ENCODE data around the gene KAT5. TPM values are rescaled to one million over a fixed set of nuclear protein-coding genes. Genes with fewer than 3 reads are reported as not detected.
"Not testable (repeated sequence)": the region's sequence is repeated elsewhere in the genome, so short reads cannot be mapped to it uniquely, and the experiment has no call there.

KAT5 gene
- total and polyA plus RNA-seq, 2 donors: 28.4 to 95.6 TPM

DNA sequence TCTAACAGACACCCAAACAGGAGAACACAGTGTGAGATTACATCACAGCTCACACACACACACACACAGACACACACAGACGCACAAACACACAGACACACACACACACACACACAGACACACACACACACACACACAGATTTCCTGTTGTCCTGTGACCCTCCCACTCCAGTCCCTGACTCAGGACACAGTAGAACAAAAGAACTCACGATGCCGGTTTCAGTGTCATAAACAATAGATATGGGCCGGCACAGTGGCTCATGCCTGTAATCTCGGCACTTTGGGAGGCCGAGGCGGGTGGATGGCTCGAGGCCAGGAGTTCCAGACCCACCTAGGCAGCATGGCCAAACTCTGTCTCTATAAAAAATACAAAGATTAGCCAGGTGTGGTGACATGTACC, 13.8 kb upstream of the KAT5 start:
- H3K27ac ChIP-seq (ENCODE audit: low read depth): no peak overlapping the region
- no peaks in the 10 kb centered on the region for H3K4me1 ChIP-seq (ENCODE audit: insufficient read depth)
- 36% methylated on average over 8 of the region's 8 CpGs for WGBS
- no peak for DNase-seq (ENCODE audit: extremely low spot score)
- H3K36me3 ChIP-seq (ENCODE audit: insufficient read depth): no peaks in the 10 kb centered on the region
- H3K4me3 ChIP-seq (ENCODE audit: low read depth, low read length): no peak overlapping the region

DNA sequence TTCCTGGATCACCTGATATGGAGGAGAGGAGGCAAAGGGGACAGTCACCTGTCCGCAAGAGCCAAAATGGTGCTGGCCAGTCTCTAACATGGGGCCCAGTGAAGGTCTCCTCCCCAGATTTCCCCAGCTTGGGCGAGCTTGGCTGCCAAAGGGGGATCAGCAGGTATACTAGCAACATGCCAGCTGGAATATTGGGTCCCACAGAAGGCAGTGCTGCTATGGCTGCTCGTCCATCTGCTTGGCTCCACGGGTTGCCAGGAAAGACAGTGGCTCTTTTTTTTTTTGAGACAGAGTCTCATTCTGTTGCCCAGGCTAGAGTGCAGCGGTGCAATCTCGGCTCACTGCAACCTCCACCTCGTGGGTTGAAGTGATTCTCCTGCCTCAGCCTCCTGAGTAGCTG, 12.7 kb upstream of the KAT5 start:
- no peaks in the 10 kb centered on the region for H3K4me1 ChIP-seq (ENCODE audit: insufficient read depth)
- no peak for DNase-seq (ENCODE audit: extremely low spot score)
- 81% methylated on average over 7 of the region's 7 CpGs for WGBS

DNA sequence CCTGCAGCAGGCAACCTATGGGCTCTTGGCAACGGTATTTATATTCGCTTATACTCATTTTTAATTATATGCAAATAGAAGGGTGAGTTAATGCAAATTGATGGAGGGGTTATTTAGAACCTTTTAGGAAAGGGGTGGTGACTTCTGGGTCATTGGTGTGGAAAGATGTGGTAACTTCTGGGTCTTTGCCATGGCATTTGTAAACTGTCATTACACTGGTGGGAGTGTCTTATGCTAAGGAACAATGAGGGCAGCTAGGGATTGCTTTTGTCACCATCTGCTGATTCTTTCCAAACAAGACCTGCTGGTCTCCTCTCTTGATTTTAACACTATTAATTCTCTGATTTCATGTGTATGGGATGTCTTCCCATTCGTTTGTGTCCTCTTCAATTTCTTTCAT, 11.7 kb upstream of the KAT5 start:
- no peak overlapping the region for H3K4me3 ChIP-seq (ENCODE audit: low read depth, low read length)
- no peaks in the 10 kb centered on the region for H3K36me3 ChIP-seq (ENCODE audit: insufficient read depth)
- WGBS: 80% methylated on average over 3 of the region's 3 CpGs
- DNase-seq (ENCODE audit: extremely low spot score): no peak
- H3K4me1 ChIP-seq (ENCODE audit: insufficient read depth): no peaks in the 10 kb centered on the region
- no peak overlapping the region for H3K27ac ChIP-seq (ENCODE audit: low read depth)

More for the DNA sequence above, 12.7 kb upstream of the KAT5 start:
- Histone ChIP-seq H3K27ac (ENCODE audit: low read depth) (no peak overlapping the region), H3K4me3 (ENCODE audit: low read depth, low read length) (no peak overlapping the region), H3K36me3 (ENCODE audit: insufficient read depth) (no peaks in the 10 kb centered on the region)

DNA sequence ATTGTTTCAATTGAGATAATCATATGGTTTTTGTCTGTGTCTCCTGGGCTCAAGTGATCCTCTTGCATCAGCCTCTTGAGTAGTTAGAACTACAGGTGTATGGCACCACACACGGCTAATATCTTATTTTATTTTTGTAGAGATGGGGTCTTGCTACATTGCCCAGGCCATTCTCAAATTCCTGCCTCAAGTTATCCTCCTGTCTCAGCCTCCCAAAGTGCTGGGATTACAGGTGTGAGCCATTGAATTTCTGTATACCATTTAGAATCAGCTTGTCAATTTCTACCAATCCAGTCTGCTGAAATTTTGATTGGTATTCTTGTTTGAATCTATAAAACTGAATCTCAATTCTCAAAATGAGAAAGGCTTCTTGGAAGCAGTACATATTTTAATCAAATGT, 10.4 kb upstream of the KAT5 start:
- no peaks in the 10 kb centered on the region for H3K36me3 ChIP-seq (ENCODE audit: insufficient read depth)
- no peak overlapping the region for H3K4me3 ChIP-seq (ENCODE audit: low read depth, low read length)
- no peak overlapping the region for H3K27ac ChIP-seq (ENCODE audit: low read depth)
- DNase-seq (ENCODE audit: extremely low spot score): no peak
- no peaks in the 10 kb centered on the region for H3K4me1 ChIP-seq (ENCODE audit: insufficient read depth)
- WGBS: 84% methylated on average over 1 of the region's 1 CpG

DNA sequence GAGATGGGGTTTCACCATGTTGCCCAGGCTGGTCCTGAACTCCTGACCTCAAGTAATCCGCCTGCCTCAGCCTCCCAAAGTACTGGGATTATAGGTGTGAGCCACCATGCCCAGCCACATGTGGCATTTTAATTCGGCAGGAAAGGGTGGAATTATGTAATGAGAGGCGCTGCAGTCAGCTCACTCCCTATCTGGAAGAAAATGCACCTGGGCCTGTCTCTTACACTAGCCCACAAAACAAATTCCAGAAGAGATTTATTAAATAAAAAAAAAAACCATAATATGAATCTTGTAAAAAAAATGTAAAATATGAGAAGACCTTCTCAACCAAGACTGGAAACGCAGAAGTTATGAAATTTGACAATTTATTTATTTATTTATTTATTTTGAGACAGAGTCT, 8.2 kb upstream of the KAT5 start:
- no peak for DNase-seq (ENCODE audit: extremely low spot score)
- H3K36me3 ChIP-seq (ENCODE audit: insufficient read depth): no peaks in the 10 kb centered on the region
- no peak overlapping the region for H3K27ac ChIP-seq (ENCODE audit: low read depth)
- H3K4me3 ChIP-seq (ENCODE audit: low read depth, low read length): no peak overlapping the region
- no peaks in the 10 kb centered on the region for H3K4me1 ChIP-seq (ENCODE audit: insufficient read depth)
- WGBS: 51% methylated on average over 4 of the region's 4 CpGs

DNA sequence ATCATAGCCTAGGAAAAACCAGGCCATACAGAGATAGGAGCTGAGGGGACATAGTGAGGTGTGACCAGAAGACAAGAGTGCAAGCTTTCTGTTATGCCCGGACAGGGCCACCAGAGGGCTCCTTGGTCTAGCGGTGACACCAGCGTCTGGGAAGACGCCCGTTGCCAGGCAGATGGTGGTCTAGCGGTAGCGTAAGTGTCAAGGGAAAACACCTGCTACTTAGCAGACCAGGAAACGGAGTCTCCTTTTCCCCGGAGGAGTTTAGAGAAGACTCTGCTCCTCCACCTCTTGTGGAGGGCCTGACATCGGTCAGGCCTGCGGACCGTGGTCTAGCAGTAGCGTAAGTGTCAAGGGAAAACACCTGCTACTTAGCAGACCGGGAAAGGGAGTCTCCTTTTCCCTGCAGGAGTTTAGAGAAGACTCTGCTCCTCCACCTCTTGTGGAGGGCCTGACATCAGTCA, 5.7 kb upstream of the KAT5 start:
- not testable (repeated sequence) for DNase-seq (ENCODE audit: extremely low spot score); H3K27ac ChIP-seq (ENCODE audit: low read depth); H3K4me1 ChIP-seq (ENCODE audit: insufficient read depth); H3K4me3 ChIP-seq (ENCODE audit: low read depth, low read length); H3K36me3 ChIP-seq (ENCODE audit: insufficient read depth)
- WGBS: 23% methylated on average over 14 of the region's 14 CpGs

DNA sequence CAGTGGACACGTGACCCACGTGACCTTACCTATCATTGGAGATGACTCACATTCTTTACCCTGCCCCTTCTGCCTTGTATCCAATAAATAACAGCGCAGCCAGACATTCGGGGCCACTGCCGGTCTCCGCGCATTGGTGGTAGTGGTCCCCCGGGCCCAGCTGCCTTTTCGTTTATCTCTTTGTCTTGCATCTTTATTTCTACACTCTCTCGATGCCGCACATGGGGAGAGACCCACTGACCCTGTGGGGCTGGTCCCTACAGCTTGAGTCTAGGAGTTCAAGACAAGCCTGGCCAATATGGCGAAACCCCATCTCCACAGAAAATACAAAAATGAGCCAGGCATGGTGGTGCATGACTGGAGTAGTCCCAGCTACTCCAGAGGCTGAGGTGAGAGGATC, 5.0 kb upstream of the KAT5 start:
- not testable (repeated sequence) for H3K4me1 ChIP-seq (ENCODE audit: insufficient read depth); H3K27ac ChIP-seq (ENCODE audit: low read depth); H3K4me3 ChIP-seq (ENCODE audit: low read depth, low read length); H3K36me3 ChIP-seq (ENCODE audit: insufficient read depth); DNase-seq (ENCODE audit: extremely low spot score)
- WGBS: 95% methylated on average over 10 of the region's 12 CpGs

DNA sequence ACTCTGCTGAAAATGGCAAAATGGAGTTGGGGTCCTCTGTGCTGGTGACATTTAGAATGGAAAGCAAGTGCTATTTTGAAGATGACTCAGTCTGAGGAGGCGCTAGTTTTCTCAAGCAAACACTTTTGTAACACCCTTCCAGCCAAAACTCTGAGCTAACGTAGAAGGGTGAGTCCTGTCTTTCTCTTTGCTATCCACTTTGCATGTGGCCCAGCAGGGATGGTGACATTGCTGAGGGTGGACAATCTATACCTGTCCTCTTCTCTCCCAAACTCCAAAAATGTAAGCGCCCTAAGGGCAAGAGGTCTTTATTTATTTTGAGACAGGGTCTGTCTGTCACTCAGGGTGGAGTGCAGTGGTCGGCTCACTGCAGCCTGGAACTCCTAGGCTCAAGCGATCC, 3.6 kb upstream of the KAT5 start:
- Histone ChIP-seq H3K4me3 (ENCODE audit: low read depth, low read length) (no peak overlapping the region), H3K36me3 (ENCODE audit: insufficient read depth) (no peaks in the 10 kb centered on the region), H3K4me1 (ENCODE audit: insufficient read depth) (peaks cover 2% of the 10 kb centered on the region), H3K27ac (ENCODE audit: low read depth) (no peak overlapping the region)
- 87% methylated on average over 5 of the region's 5 CpGs for WGBS
- DNase-seq (ENCODE audit: extremely low spot score): no peak

DNA sequence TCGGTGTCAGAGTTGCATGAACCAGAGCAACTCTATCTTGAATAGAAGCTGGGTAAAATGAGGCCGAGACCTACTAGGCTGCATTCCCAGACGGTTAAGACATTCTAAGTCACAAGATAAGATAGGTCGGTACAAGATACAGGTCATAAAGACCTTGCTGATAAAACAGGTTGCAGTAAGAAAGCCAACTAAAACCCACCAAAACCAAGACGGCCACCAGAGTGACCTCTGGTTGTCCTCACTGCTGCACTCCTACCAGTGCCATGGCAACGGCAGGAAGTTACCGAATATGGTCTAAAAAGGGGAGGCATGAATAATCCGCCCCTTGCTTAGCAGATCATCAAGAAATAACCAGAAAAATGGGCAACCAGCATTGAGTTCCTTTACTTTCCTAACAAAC, 2.4 kb upstream of the KAT5 start:
- Histone ChIP-seq H3K4me3 (ENCODE audit: low read depth, low read length) (no peak overlapping the region), H3K27ac (ENCODE audit: low read depth) (no peak overlapping the region), H3K4me1 (ENCODE audit: insufficient read depth) (peaks cover 2% of the 10 kb centered on the region), H3K36me3 (ENCODE audit: insufficient read depth) (no peaks in the 10 kb centered on the region)
- WGBS: 44% methylated on average over 8 of the region's 8 CpGs
- DNase-seq (ENCODE audit: extremely low spot score): no peak

DNA sequence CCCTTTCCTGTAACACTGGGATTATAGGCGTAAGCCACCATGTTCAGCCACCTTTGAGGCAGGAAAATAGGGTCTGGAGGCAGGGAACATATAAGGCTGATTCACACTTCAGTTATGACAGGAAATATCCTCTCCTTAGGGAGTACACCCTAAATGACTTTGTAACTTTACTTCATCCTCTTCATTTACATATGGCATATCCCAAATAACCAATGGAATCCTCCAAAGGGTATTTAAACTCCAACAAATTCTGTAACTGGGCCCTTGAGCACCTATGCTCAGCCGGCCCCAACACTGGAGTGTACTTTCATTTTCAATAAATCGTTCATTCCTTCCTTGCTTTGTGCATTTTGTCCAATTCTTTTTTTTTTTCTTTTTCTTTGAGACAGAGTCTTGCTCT, 1.6 kb upstream of the KAT5 start:
- 85% methylated on average over 3 of the region's 3 CpGs for WGBS
- H3K4me3 ChIP-seq (ENCODE audit: low read depth, low read length): no peak overlapping the region
- H3K36me3 ChIP-seq (ENCODE audit: insufficient read depth): no peaks in the 10 kb centered on the region
- H3K27ac ChIP-seq (ENCODE audit: low read depth): no peak overlapping the region
- no peak for DNase-seq (ENCODE audit: extremely low spot score)
- H3K4me1 ChIP-seq (ENCODE audit: insufficient read depth): peaks cover 2% of the 10 kb centered on the region

DNA sequence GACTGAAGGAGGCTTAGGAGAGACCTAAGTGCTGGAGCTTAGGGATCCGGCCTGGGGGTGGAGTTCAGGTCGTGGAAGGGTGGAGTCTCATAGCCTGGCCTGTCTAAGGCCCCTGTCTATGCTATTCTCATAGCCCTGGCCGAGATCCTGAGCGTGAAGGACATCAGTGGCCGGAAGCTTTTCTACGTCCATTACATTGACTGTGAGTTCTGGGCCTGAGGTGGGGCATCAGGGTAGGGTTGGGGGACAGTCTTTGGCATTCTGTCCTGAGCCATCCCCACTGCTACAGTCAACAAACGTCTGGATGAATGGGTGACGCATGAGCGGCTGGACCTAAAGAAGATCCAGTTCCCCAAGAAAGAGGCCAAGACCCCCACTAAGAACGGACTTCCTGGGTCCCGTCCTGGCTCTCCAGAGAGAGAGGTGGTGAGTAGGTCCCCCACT, 603 bp downstream of the KAT5 start:
- Histone ChIP-seq H3K4me3 (ENCODE audit: low read depth, low read length) (peak overlapping the region; percentile 55), H3K27ac (ENCODE audit: low read depth) (peak overlapping the region; percentile 98), H3K36me3 (ENCODE audit: insufficient read depth) (peaks cover 6% of the 10 kb centered on the region), H3K4me1 (ENCODE audit: insufficient read depth) (peaks cover 2% of the 10 kb centered on the region)
- no peak for DNase-seq (ENCODE audit: extremely low spot score)
- 30% methylated on average over 11 of the region's 11 CpGs for WGBS

DNA sequence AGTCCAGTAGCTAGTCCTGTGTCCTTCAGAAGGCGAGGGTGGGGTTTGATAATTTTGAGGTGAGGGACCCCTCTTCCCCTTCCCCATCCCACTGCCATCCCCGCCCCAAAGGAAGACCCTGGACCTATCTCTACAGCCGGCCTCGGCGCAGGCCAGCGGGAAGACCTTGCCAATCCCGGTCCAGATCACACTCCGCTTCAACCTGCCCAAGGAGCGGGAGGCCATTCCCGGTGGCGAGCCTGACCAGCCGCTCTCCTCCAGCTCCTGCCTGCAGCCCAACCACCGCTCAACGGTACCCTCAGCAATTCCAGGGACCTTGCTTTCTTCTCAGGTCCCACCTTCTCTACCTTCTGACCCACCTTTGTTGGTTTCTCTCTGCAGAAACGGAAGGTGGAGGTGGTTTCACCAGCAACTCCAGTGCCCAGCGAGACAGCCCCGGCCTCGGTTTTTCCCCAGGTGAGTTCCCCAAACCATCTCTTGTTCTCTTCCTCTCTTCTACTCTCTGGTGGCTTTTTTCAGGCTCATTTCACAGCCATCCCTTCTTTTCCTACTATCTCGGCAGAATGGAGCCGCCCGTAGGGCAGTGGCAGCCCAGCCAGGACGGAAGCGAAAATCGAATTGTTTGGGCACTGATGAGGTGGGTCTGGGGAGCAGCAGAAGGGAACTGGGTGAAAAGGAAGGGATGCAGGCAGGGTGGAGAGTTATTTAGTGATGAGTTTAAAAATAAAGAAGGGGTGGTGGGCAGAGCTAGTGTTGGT, 1.3 kb downstream of the KAT5 start:
- Histone ChIP-seq H3K4me1 (ENCODE audit: insufficient read depth) (peaks cover 2% of the 10 kb centered on the region), H3K4me3 (ENCODE audit: low read depth, low read length) (no peak overlapping the region), H3K27ac (ENCODE audit: low read depth) (no peak overlapping the region), H3K36me3 (ENCODE audit: insufficient read depth) (peaks cover 6% of the 10 kb centered on the region)
- 94% methylated on average over 24 of the region's 24 CpGs for WGBS
- no peak for DNase-seq (ENCODE audit: extremely low spot score)

DNA sequence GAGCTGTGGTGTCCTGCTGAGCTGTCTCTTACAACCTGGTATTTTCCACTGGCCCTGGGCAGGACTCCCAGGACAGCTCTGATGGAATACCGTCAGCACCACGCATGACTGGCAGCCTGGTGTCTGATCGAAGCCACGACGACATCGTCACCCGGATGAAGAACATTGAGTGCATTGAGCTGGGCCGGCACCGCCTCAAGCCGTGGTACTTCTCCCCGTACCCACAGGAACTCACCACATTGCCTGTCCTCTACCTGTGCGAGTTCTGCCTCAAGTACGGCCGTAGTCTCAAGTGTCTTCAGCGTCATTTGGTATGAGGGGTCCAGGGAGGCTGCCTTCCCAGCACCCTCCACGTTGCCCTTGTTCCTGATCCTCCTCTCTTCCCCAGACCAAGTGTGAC, 2.4 kb downstream of the KAT5 start:
- DNase-seq (ENCODE audit: extremely low spot score): no peak
- H3K36me3 ChIP-seq (ENCODE audit: insufficient read depth): peaks cover 10% of the 10 kb centered on the region
- peaks cover 2% of the 10 kb centered on the region for H3K4me1 ChIP-seq (ENCODE audit: insufficient read depth)
- no peak overlapping the region for H3K4me3 ChIP-seq (ENCODE audit: low read depth, low read length)
- no peak overlapping the region for H3K27ac ChIP-seq (ENCODE audit: low read depth)
- 94% methylated on average over 16 of the region's 16 CpGs for WGBS

DNA sequence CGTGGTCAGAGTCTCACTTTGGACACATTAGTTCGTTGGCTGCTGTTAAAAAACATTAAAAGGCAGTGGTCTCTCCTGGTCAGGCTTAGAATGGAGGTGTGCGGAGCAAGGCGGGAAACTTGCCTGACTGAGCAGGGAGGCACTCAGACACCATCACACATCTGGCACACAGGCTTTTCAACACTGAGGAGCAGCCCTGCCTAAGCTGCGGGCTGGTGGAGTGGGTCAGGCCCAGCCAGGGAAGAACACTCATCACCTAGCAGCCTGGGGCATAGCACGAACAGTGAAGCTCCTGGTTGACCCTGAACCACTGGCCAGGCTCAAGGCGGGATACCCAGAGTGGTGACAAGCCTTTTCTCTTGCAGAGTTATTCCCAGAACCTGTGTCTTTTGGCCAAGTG, 4.2 kb downstream of the KAT5 start:
- Histone ChIP-seq H3K27ac (ENCODE audit: low read depth) (no peak overlapping the region), H3K4me3 (ENCODE audit: low read depth, low read length) (no peak overlapping the region), H3K4me1 (ENCODE audit: insufficient read depth) (no peaks in the 10 kb centered on the region), H3K36me3 (ENCODE audit: insufficient read depth) (peaks cover 10% of the 10 kb centered on the region)
- WGBS: 88% methylated on average over 7 of the region's 7 CpGs
- no peak for DNase-seq (ENCODE audit: extremely low spot score)
